ENCODE measurements around the gene ZNF581.
A peak's percentile ranks its signal among the peaks of the same experiment; 100 is the strongest.

The ZNF581 gene

GRCh38 chr19:55683449-55684261 lies 40.2 kb downstream of the ZNF581 start:
- no peak for DNase-seq

DNA sequence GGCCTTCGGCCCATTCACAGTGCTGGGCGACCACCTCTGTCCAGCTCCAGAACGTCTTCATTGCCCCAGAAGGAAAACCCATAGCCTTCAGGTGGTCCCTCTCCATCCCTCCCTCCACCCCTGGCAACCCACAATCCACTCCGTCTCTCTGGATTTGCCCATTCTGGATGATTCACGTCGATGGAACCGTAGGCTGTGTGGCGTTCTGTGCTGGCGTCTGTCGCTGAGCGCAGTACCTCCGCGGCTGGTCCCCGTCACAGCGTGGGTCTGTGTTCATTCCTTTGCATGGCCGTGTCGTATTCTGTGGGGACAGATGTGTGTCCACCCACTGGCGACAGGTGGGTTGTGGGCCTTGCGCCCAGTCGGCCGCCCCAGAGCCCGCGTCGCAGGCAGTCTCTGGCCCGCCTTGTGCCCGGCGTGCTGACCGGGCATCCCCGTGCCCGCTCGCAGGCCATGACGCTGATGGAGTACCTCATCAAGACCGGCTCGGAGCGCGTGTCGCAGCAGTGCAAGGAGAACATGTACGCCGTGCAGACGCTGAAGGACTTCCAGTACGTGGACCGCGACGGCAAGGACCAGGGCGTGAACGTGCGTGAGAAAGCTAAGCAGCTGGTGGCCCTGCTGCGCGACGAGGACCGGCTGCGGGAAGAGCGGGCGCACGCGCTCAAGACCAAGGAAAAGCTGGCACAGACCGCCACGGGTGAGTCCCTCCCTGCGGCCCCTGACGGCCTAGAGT lies 41.7 kb downstream of the ZNF581 start:
- DNase-seq: no peak

DNA sequence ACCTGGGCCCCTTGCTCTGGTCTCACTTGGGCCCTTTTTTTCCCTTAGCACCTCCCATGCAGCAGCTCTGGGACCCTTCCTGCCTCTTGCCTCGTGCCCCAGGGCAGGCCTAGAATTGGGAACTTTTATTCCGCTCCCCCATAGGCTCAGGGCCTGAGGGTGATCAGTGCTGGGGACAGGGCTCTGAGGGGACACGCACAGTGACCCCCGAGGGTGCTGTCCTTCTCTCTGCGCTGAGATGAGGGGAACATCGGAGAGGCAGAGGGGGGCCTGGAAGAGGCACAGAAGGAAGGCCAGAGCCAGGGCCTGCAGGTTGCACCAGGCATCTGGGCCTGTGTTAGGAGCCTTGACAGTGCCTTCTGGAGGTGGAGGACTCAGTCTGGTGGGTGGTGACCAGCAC lies 42.3 kb downstream of the ZNF581 start:
- DNase-seq: no peak

DNA sequence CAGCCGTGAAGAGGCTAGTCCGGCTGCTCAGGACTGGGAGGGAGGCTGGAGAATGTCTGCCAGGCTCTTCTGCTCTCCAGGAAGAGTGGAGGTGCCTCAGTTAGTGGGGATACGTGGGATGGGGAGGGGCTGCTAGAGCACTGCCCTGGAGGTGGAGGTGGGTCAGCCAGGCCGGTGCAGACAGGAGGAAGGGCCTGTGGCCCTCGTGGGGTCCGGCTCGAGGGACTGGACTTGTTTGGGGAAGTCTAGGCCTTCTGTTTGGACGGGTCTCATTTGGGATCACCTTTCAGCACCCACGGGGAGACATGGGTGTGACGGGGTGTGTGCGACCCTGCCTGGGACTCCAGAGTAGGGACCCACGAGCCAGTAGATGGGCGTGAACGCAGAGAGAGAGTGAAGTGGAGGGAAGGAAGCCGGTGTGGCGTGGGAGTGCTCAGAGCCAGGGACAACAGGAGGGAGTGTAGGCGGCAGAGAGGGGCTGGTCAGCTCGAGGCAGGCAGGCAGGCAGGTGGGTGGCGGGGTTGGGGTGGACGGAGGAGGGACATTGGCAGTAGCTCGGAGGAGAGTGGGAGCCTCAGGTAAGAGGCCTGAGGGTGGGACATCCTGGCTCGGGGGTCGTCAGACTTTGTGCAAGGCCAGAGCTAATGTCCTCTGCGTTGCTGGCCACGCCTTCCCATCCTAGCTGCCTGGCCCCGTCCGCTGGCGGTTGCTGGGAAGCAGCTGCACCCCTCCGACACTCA lies 43.0 kb downstream of the ZNF581 start:
- DNase-seq: no peak

GRCh38 chr19:55687281-55688201 lies 44.1 kb downstream of the ZNF581 start:
- DNase-seq: no peak

DNA sequence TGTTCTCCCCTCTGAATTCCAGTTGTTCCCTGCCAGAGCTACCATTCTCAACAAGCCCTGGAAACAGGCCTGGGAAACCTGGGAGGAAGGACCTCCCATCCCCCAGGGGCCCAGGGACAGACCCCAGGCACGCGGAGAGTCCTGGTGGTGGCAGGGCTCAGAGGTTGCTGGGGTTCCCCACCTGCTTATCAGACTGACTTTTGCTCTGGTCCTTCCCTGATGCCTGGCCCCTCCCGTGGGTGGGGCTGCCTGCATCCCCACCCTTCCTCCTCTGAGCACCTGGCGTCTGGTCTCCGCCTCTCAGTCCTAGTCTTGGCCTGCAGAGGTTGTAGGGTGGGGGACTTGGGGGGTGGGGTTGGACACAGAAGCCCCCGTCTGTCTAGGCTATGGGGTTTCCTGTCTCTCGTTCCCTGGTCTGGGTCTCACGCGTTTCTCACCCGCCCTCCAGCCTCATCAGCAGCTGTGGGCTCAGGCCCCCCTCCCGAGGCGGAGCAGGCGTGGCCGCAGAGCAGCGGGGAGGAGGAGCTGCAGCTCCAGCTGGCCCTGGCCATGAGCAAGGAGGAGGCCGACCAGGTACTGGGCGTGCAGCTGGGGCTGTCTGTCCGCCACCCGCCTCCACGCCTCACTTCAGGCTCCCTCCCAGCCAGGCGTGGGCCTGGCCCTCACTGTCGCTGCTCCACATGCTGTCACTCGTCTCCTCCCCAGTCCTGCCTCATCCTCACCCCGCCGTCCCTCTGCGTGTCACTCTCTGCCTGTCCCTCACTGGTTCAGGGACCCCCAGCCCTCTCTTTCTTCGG lies 45.2 kb downstream of the ZNF581 start:
- DNase-seq: peak; percentile 1

DNA sequence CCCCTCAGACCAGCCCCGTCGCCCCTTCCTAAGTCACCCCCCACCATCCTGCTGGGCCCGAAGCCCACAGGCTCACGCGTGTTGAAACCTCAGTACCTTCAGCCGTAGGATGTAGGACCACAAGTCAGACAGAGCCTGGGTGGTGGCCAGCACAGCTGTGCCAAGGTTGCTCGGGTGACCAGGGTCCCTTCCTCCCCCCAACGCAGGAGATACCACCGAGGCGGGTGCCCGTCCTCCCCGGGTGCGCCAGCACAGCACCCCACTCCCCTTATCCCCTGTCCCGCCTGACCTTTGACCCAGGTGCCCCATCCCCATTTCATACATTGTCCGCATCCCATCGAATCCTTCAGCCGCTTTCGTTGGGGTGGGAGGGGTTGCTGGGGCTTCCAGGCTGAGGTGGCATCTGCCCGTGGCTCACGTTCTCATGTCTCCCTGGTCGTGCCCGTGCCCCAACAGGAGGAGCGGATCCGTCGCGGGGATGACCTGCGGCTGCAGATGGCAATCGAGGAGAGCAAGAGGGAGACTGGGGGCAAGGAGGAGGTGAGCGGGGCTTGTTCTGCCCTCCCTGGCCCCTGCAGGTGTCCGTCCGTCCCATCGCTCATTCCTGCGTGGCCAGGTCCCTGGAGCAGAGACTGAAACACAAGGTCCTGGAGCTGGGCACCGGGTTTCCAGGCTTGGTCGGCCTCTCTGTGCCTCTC lies 46.1 kb downstream of the ZNF581 start:
- DNase-seq: no peak

- DNase-seq: no peak
Observed at GRCh38 chr19:55690109-55690768, 46.8 kb downstream of the ZNF581 start.

GRCh38 chr19:55690769-55691545 lies 47.5 kb downstream of the ZNF581 start:
- no peak for DNase-seq

GRCh38 chr19:55691561-55692481 lies 48.4 kb downstream of the ZNF581 start:
- no peak for DNase-seq

DNA sequence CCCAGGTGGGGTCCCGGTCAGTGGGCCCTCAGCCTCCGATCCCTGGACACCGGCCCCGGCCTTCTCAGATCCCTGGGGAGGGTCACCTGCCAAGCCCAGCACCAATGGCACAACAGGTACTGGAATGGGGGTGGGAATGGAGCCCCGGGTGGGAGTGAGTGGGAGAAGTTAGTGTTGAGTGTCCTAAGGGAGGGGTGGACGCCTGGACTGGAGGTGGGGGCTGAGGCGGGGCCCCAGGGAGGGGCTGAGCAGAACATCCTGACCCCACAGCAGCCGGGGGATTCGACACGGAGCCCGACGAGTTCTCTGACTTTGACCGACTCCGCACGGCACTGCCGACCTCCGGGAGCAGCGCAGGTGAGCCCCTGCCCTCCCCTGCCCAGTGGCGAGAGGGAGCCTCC lies 49.2 kb downstream of the ZNF581 start:
- DNase-seq: no peak

GRCh38 chr19:55693336-55693974 lies 50.0 kb downstream of the ZNF581 start:
- no peak for DNase-seq

DNA sequence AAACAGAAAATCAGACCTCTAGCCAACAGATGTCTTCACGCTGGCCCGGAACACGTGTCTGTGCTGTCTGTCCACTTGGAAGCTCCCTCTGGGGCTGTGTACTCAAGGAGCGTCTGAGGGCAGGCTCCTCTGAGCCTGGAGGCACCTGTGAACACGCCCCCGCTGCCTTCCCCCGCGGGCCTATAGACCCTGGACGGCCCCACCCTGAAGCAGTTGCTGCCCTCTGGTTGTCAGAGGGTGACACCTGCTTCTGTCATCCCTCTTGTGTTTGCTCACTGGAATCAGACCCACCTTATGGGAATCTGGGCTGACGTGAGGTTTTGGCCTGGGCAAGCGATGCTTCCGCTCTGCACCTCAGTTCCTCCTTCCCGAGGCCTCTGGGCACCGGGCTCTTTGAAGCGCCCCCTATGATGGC lies 50.8 kb downstream of the ZNF581 start:
- no peak for DNase-seq

DNA sequence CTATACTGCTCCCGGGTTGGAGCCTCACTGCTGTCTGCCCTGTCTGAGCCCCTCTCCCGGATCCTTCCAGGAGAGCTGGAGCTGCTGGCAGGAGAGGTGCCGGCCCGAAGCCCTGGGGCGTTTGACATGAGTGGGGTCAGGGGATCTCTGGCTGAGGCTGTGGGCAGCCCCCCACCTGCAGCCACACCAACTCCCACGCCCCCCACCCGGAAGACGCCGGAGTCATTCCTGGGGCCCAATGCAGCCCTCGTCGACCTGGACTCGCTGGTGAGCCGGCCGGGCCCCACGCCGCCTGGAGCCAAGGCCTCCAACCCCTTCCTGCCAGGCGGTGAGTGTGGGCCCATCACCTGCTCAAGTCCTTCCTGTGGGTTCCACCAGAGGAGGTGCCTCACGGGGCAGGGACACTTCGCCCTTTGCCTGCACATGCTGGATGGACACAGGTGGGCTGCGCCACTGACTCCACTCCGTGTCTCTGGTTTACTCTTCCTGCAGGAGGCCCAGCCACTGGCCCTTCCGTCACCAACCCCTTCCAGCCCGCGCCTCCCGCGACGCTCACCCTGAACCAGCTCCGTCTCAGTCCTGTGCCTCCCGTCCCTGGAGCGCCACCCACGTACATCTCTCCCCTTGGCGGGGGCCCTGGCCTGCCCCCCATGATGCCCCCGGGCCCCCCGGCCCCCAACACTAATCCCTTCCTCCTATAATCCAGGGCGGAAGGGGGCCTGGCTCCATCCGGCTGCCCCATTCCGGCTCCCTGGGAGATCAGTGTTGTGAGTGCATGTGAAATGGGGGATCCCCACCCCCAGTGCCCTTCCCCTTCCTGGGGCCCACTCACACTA lies 51.4 kb downstream of the ZNF581 start:
- DNase-seq: no peak

Measured in NCI-H774 (cell line).